SU-DHL-6 (cell line): ENCODE measurements around the gene ADCY10.

Experiments
- CTCF ChIP-seq: fragments of 200-600 bp; sonication (generic); IDR thresholded peaks from one replicate; pipeline ENCODE4 v1.5.1; 2017; ENCODE audit warnings: antibody characterized with exemption, mild to moderate bottlenecking, low read length, moderate library complexity; ENCODE audit not compliant: insufficient read depth, poor library complexity, severe bottlenecking
- EZH2phosphoT487 ChIP-seq: fragments of 200-600 bp; sonication (generic), shearing (Covaris generic); conservative IDR thresholded peaks from 2 replicates; pipeline ENCODE4 v1.6.1; 2018; ENCODE audit warnings: mild to moderate bottlenecking, antibody characterized with exemption, low read length, moderate library complexity, mixed read lengths

- TF ChIP-seq CTCF (no peak), EZH2phosphoT487 (no peak)
These were observed 20.7 kb upstream of the ADCY10 start for GRCh38 chr1:167934426-167935215.
